ENCODE measurements around the gene BRK1.

Gene BRK1

DNA sequence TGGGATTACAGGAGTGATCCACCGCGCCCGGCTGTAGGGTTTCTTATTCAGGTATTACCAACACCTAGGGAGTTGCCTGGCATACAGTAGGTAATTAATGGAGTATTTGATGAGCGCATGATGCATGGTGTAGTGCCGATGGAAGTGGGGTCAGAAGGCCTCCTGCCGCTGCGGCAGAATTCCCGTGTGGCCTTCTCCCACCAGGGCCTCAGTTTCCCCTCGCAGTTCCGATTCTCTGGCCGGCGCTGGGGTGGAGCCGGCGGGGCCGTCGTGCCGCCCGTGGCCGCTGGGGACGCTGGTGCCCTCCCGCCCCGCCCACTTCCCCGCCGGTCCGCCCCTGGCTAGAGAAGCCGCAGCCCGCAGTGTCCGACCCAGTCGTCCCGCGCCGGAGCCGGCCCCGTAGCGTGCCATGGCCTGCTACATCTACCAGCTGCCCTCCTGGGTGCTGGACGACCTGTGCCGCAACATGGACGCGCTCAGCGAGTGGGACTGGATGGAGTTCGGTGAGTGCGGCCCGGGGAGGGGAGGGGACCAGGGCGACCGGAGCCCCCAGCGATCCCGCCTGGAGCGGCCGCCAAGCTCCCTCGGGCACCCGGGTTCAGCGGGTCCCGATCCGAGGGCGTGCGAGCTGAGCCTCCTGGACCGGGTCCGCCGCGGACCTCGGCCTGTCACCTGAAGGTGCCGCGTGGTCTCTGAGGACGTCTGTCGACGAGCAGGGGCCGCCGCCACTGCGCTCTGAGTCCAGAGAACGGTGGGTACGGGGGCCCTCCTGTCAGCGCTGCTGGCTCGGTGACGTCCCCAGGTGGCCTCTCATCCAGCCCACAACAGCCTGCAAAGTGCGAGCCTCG, 49.3 kb downstream of the BRK1 start, which contains the start of gene IRAK2:
Gene IRAK2, plus strand, starts transcription at position 374 of the 848 bp plus-strand sequence. Its CDS starts 36 bp downstream, at position 410.
- POLR2A ChIA-PET = interaction anchor here (0.7 kb wide), 1 partner anchor 23 kb away, joined by 3 read pairs; the partner anchor contains the start of gene VHL
- TF ChIP-seq, protein P1, sequence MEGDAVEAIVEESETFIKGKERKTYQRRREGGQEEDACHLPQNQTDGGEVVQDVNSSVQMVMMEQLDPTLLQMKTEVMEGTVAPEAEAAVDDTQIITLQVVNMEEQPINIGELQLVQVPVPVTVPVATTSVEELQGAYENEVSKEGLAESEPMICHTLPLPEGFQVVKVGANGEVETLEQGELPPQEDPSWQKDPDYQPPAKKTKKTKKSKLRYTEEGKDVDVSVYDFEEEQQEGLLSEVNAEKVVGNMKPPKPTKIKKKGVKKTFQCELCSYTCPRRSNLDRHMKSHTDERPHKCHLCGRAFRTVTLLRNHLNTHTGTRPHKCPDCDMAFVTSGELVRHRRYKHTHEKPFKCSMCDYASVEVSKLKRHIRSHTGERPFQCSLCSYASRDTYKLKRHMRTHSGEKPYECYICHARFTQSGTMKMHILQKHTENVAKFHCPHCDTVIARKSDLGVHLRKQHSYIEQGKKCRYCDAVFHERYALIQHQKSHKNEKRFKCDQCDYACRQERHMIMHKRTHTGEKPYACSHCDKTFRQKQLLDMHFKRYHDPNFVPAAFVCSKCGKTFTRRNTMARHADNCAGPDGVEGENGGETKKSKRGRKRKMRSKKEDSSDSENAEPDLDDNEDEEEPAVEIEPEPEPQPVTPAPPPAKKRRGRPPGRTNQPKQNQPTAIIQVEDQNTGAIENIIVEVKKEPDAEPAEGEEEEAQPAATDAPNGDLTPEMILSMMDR (IDR thresholded peaks at IDR 0.05; ENCODE audit: control extremely low read depth, extremely low read depth, low read depth, missing control alignments) = peak; percentile 75
- CTCF ChIA-PET = interaction anchor here (0.6 to 1.7 kb wide), 18 partner anchors 9 to 96 kb away, joined by 3 to 10 read pairs (median 3); no protein-coding TSS in a partner anchor
- peak; percentile 90 for DNase-seq (ENCODE audit: extremely low spot score)

DNA sequence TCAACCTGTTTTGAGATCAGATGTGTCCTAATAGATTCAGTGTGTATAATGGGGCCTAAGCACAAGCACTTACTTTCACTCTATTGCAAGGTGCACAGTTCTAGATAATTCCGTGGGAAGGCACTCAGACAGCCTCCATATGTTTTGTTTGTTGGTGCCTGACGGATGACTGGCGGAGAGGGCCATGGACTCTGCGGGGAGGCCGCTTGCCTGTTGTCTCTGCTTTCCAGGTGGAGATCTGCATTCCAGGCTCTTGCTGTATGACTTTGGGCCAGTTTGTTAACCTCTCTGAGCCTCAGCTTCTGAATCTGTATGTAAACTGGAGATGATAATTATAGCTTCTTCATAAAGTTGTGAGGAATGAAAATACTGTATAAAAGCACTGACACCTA, 50.7 kb downstream of the BRK1 start:
- TF ChIP-seq, protein P1 (IDR thresholded peaks at IDR 0.05; ENCODE audit: control extremely low read depth, extremely low read depth, low read depth, missing control alignments) = no peak
- no peak for DNase-seq (ENCODE audit: extremely low spot score)
- POLR2A ChIA-PET = no interaction called here
- CTCF ChIA-PET = interaction anchor here (2.1 to 2.6 kb wide), 2 partner anchors 11 to 26 kb away, joined by 5 to 12 read pairs; no protein-coding TSS in a partner anchor

DNA sequence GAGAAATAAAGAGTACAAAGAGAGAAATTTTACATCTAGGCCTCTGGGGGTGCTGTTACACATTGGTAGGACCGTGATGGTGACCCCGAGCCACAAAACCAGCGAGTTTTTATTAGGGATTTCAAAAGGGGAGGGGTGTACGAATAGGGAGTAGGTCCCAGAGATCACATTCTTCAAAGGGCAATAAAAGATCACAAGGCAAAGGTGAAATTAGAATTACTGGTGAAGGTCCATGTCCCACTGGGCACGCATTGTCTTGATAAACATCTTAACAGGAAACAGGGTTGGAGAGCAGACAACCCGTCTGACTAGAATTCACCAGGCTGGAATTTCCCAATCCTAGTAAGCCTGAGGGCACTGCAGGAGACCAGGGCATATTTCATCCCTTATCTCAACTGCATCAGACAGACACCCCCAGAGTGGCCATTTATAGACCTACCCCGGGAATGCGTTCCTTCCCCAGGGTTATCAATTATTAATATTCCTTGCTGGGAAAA, 53.6 kb downstream of the BRK1 start:
- TF ChIP-seq, protein P1 (IDR thresholded peaks at IDR 0.05; ENCODE audit: control extremely low read depth, extremely low read depth, low read depth, missing control alignments) = no peak
- CTCF ChIA-PET = no interaction called here
- DNase-seq (ENCODE audit: extremely low spot score) = no peak
- POLR2A ChIA-PET = no interaction called here

DNA sequence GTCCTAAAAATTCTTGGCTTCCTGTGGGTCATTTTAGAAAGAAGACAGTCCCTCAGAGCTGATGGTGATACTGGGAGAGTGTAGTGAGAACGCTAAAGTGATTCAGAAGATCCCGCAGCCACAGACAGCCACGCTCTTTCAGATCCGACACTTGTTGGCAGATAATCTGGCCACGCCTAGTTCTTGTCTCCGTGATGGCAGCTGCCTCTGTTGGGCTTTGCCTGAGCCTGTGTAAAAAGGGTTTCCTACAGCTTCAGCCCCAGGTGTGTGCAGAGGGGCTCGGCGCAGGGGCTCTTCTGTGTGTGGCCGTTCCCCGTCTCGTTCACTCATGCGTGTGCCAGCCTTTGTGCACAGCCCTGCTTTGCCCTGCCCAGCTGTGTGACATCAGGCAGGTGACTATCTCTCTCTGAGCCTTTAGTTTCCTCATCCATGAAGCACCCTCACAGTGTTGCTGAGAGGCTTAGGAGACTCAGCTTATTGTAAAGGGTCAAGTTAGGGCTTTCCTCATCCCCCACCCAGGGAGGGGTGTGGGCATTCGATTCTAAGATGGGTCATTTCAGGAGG, 55.5 kb downstream of the BRK1 start:
- POLR2A ChIA-PET = no interaction called here
- CTCF ChIA-PET = interaction anchor here (0.8 to 2.9 kb wide), 5 partner anchors 11 to 180 kb away, joined by 3 to 8 read pairs (median 3); no protein-coding TSS in a partner anchor
- TF ChIP-seq, protein P1 (IDR thresholded peaks at IDR 0.05; ENCODE audit: control extremely low read depth, extremely low read depth, low read depth, missing control alignments) = no peak
- DNase-seq (ENCODE audit: extremely low spot score) = no peak

DNA sequence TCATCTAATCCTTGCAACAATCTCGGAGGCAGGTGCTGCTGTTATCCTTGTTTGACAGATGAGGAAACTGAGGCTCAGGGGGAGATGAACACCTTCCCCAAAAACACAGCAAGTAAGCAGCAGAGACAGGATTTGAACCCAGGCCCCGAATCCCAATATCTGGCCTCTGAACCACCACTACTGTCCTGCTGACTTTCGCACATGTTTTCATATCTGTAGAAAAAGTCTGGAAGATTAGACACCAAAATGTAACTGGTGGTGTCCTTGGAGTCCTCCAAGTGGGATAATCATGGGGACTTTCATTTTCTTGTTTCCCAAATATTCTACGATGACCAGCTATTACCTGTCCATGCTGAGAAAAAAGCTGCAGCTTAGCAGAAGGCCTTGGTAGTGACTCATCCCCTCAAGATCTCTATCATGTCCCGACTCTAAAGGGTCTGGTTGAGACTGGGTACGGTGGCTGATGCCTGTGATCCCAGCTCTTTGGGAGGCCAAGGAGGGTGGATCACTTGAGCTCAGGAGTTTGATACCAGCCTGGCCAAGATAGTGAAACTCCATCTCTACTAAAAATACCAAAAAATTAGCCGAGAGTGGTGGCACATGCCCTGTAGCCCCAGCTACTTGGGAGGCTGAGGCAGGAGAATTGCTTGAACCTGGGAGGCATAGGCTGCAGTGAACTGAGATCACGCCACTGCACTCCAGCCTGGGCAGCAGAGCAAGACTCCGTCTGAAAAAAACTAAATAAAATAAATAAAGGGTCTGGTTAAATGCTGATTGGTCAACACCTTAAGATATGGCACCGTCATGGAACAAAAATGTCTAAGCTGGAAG, 57.8 kb downstream of the BRK1 start:
- ChIA-PET POLR2A (interaction anchor here (1.2 kb wide), 1 partner anchor 18 kb away, joined by 7 read pairs; no protein-coding TSS in a partner anchor), CTCF (interaction anchor here (0.8 to 2.9 kb wide), 6 partner anchors 8 to 44 kb away, joined by 3 to 15 read pairs (median 4); partner anchors contain the start of gene IRAK2)
- DNase-seq (ENCODE audit: extremely low spot score) = no peak
- TF ChIP-seq, protein P1 (IDR thresholded peaks at IDR 0.05; ENCODE audit: control extremely low read depth, extremely low read depth, low read depth, missing control alignments) = no peak
